ENCODE results near the gene FAM219B. TPM values are rescaled to one million over a fixed set of nuclear protein-coding genes. Genes with fewer than 3 reads are reported as not detected.

The FAM219B gene
- total RNA-seq, 1 donor from 2014 or later = 91.4 TPM

DNA sequence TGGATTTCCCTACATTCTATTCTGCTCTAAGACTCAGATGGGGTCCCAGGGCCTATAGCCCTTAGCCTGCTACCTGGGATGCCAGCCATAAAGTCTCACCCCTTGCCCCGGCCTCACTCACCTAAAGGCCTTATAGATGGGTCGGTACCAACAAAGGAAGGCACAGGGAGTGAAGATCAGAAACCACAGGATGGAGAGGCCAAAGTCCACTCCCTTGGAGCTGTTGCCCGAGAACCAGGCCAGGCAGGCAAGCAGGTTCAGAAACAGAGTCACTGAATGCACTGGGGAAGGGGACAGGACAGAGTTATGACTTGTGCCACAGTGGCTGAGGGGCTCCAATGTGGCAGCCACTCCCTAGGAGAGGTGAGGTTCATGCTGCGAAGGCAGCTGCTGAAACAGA, 56.3 kb downstream of the FAM219B start:
- no peak for DNase-seq (ENCODE audit: low spot score)

Other genes with a start within 250 kb of the FAM219B start
- 27.2 TPM for gene EDC3, start 210.8 kb downstream of the FAM219B start, total RNA-seq
- gene CYP1A1, start 181.3 kb downstream of the FAM219B start, total RNA-seq = 65.0 TPM
- gene CYP1A2, start 158.0 kb downstream of the FAM219B start, total RNA-seq = not detected
- gene CSK, start 124.8 kb downstream of the FAM219B start, total RNA-seq = 46.9 TPM
- not detected for gene LMAN1L, start 94.0 kb downstream of the FAM219B start, total RNA-seq
- not detected for gene CPLX3, start 80.2 kb downstream of the FAM219B start, total RNA-seq
- gene ULK3, start 63.7 kb downstream of the FAM219B start, total RNA-seq = 31.5 TPM
- gene SCAMP2, start 33.5 kb downstream of the FAM219B start, total RNA-seq = 108 TPM
- gene MPI, start 16.8 kb downstream of the FAM219B start, total RNA-seq = 32.2 TPM
- 175 TPM for gene COX5A, start 31.2 kb upstream of the FAM219B start, total RNA-seq
- gene RPP25, start 49.9 kb upstream of the FAM219B start, total RNA-seq = 10.7 TPM
- gene SCAMP5, start 88.7 kb upstream of the FAM219B start, total RNA-seq = 1.7 TPM
- 11.5 TPM for gene PPCDC, start 116.7 kb upstream of the FAM219B start, total RNA-seq

All from mesenteric fat pad (tissue), 1 donor.